GM12878 (cell line): ENCODE results near the gene SSC4D. TPM values are rescaled to one million over a fixed set of nuclear protein-coding genes. Genes with fewer than 3 reads are reported as not detected.
"Not testable (repeated sequence)": the region's sequence is repeated elsewhere in the genome, so short reads cannot be mapped to it uniquely, and the experiment has no call there.

ENCODE experiments used
- ATAC-seq: fragments of 200-7000 bp; cut with Tn5 transposase; 3 replicates; pipeline ENCODE4 v1.9.1; 2020; ENCODE audit warnings: mild to moderate bottlenecking, moderate library complexity
- Bru-seq: library from RNA; stranded (reverse); fragments of 400-500 nt; gene quantifications from one replicate; lab custom pipeline; 2021; lab: Mats Ljungman, UMichigan
- BruChase-seq, 2 experiments: library from RNA; stranded (reverse); fragments of 400-500 nt; gene quantifications; one replicate each; lab custom pipeline; 2021; lab: Mats Ljungman, UMichigan
- BruUV-seq: library from RNA; stranded (reverse); fragments of 400-500 nt; replicated peaks from 2 replicates; lab custom pipeline; 2021; lab: Mats Ljungman, UMichigan
- CTCF ChIA-PET: fragments of 300-600 bp; sonication (Branson Sonifier 250); formaldehyde crosslinking; extraction: SDS; loops from one replicate; lab custom pipeline; 2021; ENCODE audit warnings: inconsistent platforms; lab: Yijun Ruan, JAX
- POLR2A ChIA-PET: fragments of 350-600 bp; formaldehyde crosslinking; extraction: SDS; loops from one replicate; lab custom pipeline; 2021; ENCODE audit warnings: inconsistent platforms; lab: Charles Lee
- RAD21 ChIA-PET: fragments of 300-600 bp; sonication (Branson Sonifier 250); formaldehyde crosslinking; loops from one replicate; lab custom pipeline; 2023; ENCODE audit warnings: antibody characterized with exemption; ENCODE audit not compliant: unreplicated experiment; lab: Charles Lee
- SMC1A ChIA-PET: fragments of 300-600 bp; sonication (Branson Sonifier 250); formaldehyde crosslinking; loops from one replicate; lab custom pipeline; 2023; ENCODE audit not compliant: unreplicated experiment, uncharacterized antibody; lab: Charles Lee
- DNase-seq: peaks from one replicate; pipeline ENCODE4 v3.0.0-alpha.2; 2011; ENCODE audit warnings: low read depth, low spot score
- FAIRE-seq: peaks from 3 replicates; lab custom pipeline; 2011; peaks lifted over from hg19 to GRCh38; lab: Jason Lieb, UNC
- H2AFZ ChIP-seq: 2 replicates; pipeline ENCODE4 v1.6.0; 2011; ENCODE audit warnings: low read depth, low read length, control low read depth; ENCODE audit not compliant: control insufficient read depth
- H3K27ac ChIP-seq: 2 replicates; pipeline ENCODE4 v1.5.1; 2011; ENCODE audit warnings: control low read depth; ENCODE audit not compliant: control insufficient read depth, insufficient read depth
- H3K27me3 ChIP-seq, 2 experiments: replicated peaks in 1 of 2; 2 replicates each; pipeline versions ENCODE4 v1.6.0 to v1.6.1; 2011; ENCODE audit warnings: low read length in 1 of 2; ENCODE audit not compliant: control insufficient read depth in 2 of 2, insufficient read depth in 2 of 2
- H3K36me3 ChIP-seq, 2 experiments: 2 replicates each; pipeline ENCODE4 v1.5.1; 2011; ENCODE audit warnings: low read length in 1 of 2; ENCODE audit not compliant: control insufficient read depth in 2 of 2, insufficient read depth in 2 of 2
- H3K4me1 ChIP-seq: 2 replicates; pipeline ENCODE4 v1.6.1; 2011; ENCODE audit warnings: mild to moderate bottlenecking, low read length, moderate library complexity, mixed read lengths; ENCODE audit not compliant: control insufficient read depth, insufficient read depth
- H3K4me2 ChIP-seq: 2 replicates; pipeline ENCODE4 v1.6.0; 2011; ENCODE audit warnings: control low read depth; ENCODE audit not compliant: control insufficient read depth, insufficient read depth
- H3K4me3 ChIP-seq: fragments of 200-600 bp; sonication (generic); 2 replicates; pipeline ENCODE4 v1.5.1; 2016
- H3K79me2 ChIP-seq: 2 replicates; pipeline ENCODE4 v1.6.0; 2011; ENCODE audit warnings: low read length; ENCODE audit not compliant: control insufficient read depth, insufficient read depth
- H3K9ac ChIP-seq: 2 replicates; pipeline ENCODE4 v1.8.0; 2011; ENCODE audit warnings: low read length, control low read depth, mixed read lengths; ENCODE audit not compliant: control insufficient read depth, insufficient read depth
- H3K9me3 ChIP-seq: replicated peaks from 3 replicates; pipeline ENCODE4 v1.5.1; 2011; ENCODE audit warnings: mild to moderate bottlenecking, low read length; ENCODE audit not compliant: control insufficient read depth, insufficient read depth
- H4K20me1 ChIP-seq: 2 replicates; pipeline ENCODE4 v1.6.0; 2011; ENCODE audit not compliant: control insufficient read depth, insufficient read depth
- BHLHE40 ChIP-seq, 2 experiments: fragments of 450-650 bp in 1 of 2; IDR thresholded peaks; 2 replicates each; pipeline ENCODE4 v1.6.1; 2011 to 2017; ENCODE audit warnings: low read depth in 2 of 2, borderline replicate concordance in 1 of 2, improper control_type of control experiment in 1 of 2, low read length in 1 of 2, mild to moderate bottlenecking in 1 of 2
- TBL1XR1 ChIP-seq: IDR thresholded peaks from 2 replicates; pipeline ENCODE4 v1.6.1; 2012; ENCODE audit warnings: low read depth, low read length, improper control_type of control experiment
- WRNIP1 ChIP-seq: IDR thresholded peaks from 2 replicates; pipeline ENCODE4 v1.6.1; 2011; ENCODE audit warnings: low read depth, low read length, improper control_type of control experiment, borderline replicate concordance
- YY1 ChIP-seq: IDR thresholded peaks from 2 replicates; pipeline ENCODE4 v1.6.1; 2011; ENCODE audit warnings: low read depth, mild to moderate bottlenecking, low read length
- WGBS: methylation state at CpG from one replicate; pipeline ENCODE4 v1.1.6; 2016; ENCODE audit warnings: low lambda C conversion rate; ENCODE audit not compliant: insufficient replicate concordance, insufficient coverage; ENCODE audit errors: missing lambda C conversion rate; 5-methylcytosine and 5-hydroxymethylcytosine counted together
- in situ Hi-C: fragments of 300-500 bp; cut with MboI; formaldehyde crosslinking; loops from 9 replicates; pipeline ENCODE4 v1.14.3; 2018; ENCODE audit warnings: mixed read lengths
- intact Hi-C: fragments of 100-400 bp; cut with micrococcal nuclease; formaldehyde crosslinking; loops from one replicate; pipeline ENCODE4 v1.14.2; 2022; ENCODE audit not compliant: unreplicated experiment
- long read RNA-seq, 2 experiments: library from polyadenylated mRNA; unstranded; transcript quantifications; one replicate each; pipeline ENCODE4 v2.0.0, GENCODE V29; 2019 to 2020
- polyA minus RNA-seq, 3 experiments: library from RNA; depleted of rRNA, polyadenylated mRNA; stranded (reverse); fragments of >200 nt; gene quantifications; 2 replicates each; pipeline ENCODE4 v1.2.3, GENCODE V29; 2011
- polyA plus RNA-seq, 11 experiments: library from polyadenylated mRNA; depleted of rRNA in 4 of 11; unstranded in 6 of 11; stranded (reverse) in 5 of 11; fragments of >200 nt; fragmentation: Nextera tagmentation in 4 of 11; fragmentation: Illumina TruSeq in 1 of 11; extraction: Ambion mirVana in 4 of 11; extraction: Trizol in 1 of 11; gene quantifications; 1 replicate in 1 of 11; 2 replicates in 10 of 11; pipeline versions ENCODE4 v1.2.1 to v1.2.3, GENCODE V29; 2011 to 2016; ENCODE audit warnings: inconsistent platforms in 2 of 11, missing spikeins in 2 of 11, low read depth in 1 of 11
- total RNA-seq, 4 experiments: library from RNA; depleted of rRNA in 3 of 4; stranded (reverse); fragments of >200 nt in 3 of 4; fragmentation: Illumina TruSeq in 1 of 4; extraction: Trizol in 1 of 4; gene quantifications; 2 replicates each; pipeline versions ENCODE4 v1.2.1 to v1.2.3, GENCODE V29; 2013 to 2021
- TF ChIP-seq, protein P1 (sequence below): fragments of 150-350 bp; IDR thresholded peaks from 2 replicates; pipeline ENCODE4 v1.6.1; 2016; ENCODE audit warnings: low read depth, low read length

SSC4D gene
- 0.33 TPM in 1 of 2 replicates, not detected in the other for total RNA-seq (2013; cell fraction: nucleolus; rRNA removed)
- total RNA-seq (2014; rRNA removed) (0.34 and 0.65 TPM in 2 replicates), total RNA-seq (2014; rRNA removed; fragmentation: Illumina TruSeq; extraction: Trizol) (0.14 and 0.18 TPM in 2 replicates), total RNA-seq (2021) (0.41 and 0.72 TPM in 2 replicates), polyA plus RNA-seq (2011; rRNA removed) (0.24 TPM in 2 replicates), polyA plus RNA-seq (2014; fragmentation: Illumina TruSeq; extraction: Trizol) (0.21 and 0.25 TPM in 2 replicates), polyA plus RNA-seq (2014; fragmentation: Nextera tagmentation; extraction: Ambion mirVana) (under 1 TPM in 1 of 2 experiments, not detected in 1; 0.11 TPM), polyA plus RNA-seq (2014; rRNA removed) (0.08 and 0.29 TPM in 2 replicates), polyA plus RNA-seq (2016; fragmentation: Nextera tagmentation; extraction: Ambion mirVana) (under 1 TPM; 0.63 to 0.79 TPM), polyA minus RNA-seq (2011; rRNA and poly(A)+ RNA removed) (0.37 and 0.52 TPM in 2 replicates), Bru-seq, nascent RNA (percentile 14 among the genes with signal in this experiment), BruChase-seq, experiment 1, labeled RNA remaining after a 6-hour chase (percentile 20 among the genes with signal in this experiment), BruChase-seq, experiment 2, labeled RNA remaining after a 2-hour chase (percentile 12 among the genes with signal in this experiment)
- not detected for polyA plus RNA-seq (2011; ENCODE audit: low read depth)
- polyA plus RNA-seq (2011; cell fraction: cytosol; rRNA removed), result 0.51 and 0.57 TPM in 2 replicates
- polyA plus RNA-seq (2011; cell fraction: nucleus; rRNA removed), result 0.15 and 0.18 TPM in 2 replicates
- 0.18 and 0.39 TPM in 2 replicates for polyA plus RNA-seq (2012)
- not detected in 2 replicates for polyA minus RNA-seq (2011; cell fraction: cytosol; rRNA and poly(A)+ RNA removed)
- not detected in 2 replicates for polyA minus RNA-seq (2011; cell fraction: nucleus; rRNA and poly(A)+ RNA removed)
- long read RNA-seq, experiment 1, result 0 reads
- long read RNA-seq, experiment 2, result 0 reads

DNA sequence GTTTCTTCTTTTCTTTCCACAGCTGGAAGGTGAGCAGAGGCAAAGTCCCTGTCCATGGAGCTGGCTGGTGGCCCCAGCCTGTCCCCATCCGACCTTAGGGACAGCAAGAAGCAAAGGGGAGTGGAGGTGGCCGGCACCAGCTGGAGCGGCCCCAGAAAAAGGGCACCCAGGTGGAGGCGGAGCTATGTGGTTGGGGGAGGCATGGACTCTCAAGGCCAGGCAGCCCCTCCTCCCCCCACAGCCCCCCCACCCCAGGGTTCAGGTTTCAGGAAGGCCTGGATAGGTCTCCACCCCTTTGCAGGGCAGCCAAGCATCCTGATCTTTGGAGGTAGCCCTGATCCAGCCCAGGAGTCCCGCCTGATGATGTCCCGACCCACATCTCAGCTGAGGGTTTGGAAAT is at the start of gene SSC4D:
TSS of gene SSC4D (minus strand) at position 161 of the 400 bp plus-strand sequence. CDS start 5,258 bp downstream, outside the sequence.
- no peak for DNase-seq
- H3K4me3 ChIP-seq, result no peak within 1 kb of the TSS
- no peaks in the 10 kb centered on the region; the same call in 1 of the 2 replicates for H3K4me1 ChIP-seq
- no peaks in the 10 kb centered on the region for H3K79me2 ChIP-seq
- no peaks in the 10 kb centered on the region for H3K36me3 ChIP-seq
- H3K27ac ChIP-seq, result no peak within 1 kb of the TSS
- intact Hi-C loops (no loop called here), in situ Hi-C loops (no loop called here)
- ChIA-PET RAD21 (no interaction called here), POLR2A (no interaction called here), CTCF (no interaction called here), SMC1A (no interaction called here)
- no peaks in the 10 kb centered on the region for H4K20me1 ChIP-seq
- no peak within 1 kb of the TSS for H2AFZ ChIP-seq
- TF ChIP-seq, protein P1, sequence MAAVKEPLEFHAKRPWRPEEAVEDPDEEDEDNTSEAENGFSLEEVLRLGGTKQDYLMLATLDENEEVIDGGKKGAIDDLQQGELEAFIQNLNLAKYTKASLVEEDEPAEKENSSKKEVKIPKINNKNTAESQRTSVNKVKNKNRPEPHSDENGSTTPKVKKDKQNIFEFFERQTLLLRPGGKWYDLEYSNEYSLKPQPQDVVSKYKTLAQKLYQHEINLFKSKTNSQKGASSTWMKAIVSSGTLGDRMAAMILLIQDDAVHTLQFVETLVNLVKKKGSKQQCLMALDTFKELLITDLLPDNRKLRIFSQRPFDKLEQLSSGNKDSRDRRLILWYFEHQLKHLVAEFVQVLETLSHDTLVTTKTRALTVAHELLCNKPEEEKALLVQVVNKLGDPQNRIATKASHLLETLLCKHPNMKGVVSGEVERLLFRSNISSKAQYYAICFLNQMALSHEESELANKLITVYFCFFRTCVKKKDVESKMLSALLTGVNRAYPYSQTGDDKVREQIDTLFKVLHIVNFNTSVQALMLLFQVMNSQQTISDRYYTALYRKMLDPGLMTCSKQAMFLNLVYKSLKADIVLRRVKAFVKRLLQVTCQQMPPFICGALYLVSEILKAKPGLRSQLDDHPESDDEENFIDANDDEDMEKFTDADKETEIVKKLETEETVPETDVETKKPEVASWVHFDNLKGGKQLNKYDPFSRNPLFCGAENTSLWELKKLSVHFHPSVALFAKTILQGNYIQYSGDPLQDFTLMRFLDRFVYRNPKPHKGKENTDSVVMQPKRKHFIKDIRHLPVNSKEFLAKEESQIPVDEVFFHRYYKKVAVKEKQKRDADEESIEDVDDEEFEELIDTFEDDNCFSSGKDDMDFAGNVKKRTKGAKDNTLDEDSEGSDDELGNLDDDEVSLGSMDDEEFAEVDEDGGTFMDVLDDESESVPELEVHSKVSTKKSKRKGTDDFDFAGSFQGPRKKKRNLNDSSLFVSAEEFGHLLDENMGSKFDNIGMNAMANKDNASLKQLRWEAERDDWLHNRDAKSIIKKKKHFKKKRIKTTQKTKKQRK, result no peak
- TF ChIP-seq TBL1XR1 (no peak), YY1 (no peak), WRNIP1 (no peak), BHLHE40 (IDR thresholded peaks at IDR 0.05; ENCODE audit: borderline replicate concordance in 1 of 2, low read depth in 2 of 2, low read length in 1 of 2) (no peak)
- no peak within 1 kb of the TSS for H3K9ac ChIP-seq
- 63% methylated on average over 5 of the region's 6 CpGs for WGBS
- BruUV-seq, result no TSS peak
- no peak for FAIRE-seq
- H3K9me3 ChIP-seq, result no peaks in the 10 kb centered on the region
- H3K4me2 ChIP-seq, result no peak within 1 kb of the TSS
- no peaks in the 10 kb centered on the region for H3K27me3 ChIP-seq
- ATAC-seq, result no peak

DNA sequence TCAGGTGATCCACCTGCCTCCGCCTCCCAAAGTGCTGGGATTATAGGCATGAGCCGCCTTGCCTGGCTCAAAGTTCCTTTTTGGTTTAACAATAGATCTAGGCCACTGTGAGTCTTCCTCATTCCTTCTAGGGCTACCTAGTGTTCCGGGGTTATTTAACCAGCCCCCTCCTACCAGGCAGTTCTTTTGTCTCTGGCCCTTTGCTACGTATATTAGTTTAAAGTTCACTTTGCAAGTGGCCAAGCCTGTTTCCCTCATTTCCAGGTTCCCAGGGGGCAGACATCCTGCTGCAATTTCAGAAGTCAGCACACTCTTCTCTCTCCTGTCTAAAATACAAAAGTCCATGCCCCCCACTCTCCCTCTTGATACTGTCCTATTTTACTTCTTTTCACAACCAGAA is 49.0 kb upstream of the SSC4D start:
- H3K36me3 ChIP-seq, intact Hi-C loops, H3K27ac ChIP-seq, H3K4me2 ChIP-seq, FAIRE-seq, H3K27me3 ChIP-seq, DNase-seq, H3K4me3 ChIP-seq, H2AFZ ChIP-seq, H3K9me3 ChIP-seq, ATAC-seq, CTCF ChIA-PET, BruUV-seq, H3K4me1 ChIP-seq, SMC1A ChIA-PET, POLR2A ChIA-PET, H4K20me1 ChIP-seq, in situ Hi-C loops, H3K9ac ChIP-seq, RAD21 ChIA-PET, H3K79me2 ChIP-seq: not testable (repeated sequence)
- WGBS, result 20% methylated on average over 2 of the region's 4 CpGs
